ENCODE results near the gene AICDA.
A peak's percentile ranks its signal among the peaks of the same experiment; 100 is the strongest.

AICDA gene

DNA sequence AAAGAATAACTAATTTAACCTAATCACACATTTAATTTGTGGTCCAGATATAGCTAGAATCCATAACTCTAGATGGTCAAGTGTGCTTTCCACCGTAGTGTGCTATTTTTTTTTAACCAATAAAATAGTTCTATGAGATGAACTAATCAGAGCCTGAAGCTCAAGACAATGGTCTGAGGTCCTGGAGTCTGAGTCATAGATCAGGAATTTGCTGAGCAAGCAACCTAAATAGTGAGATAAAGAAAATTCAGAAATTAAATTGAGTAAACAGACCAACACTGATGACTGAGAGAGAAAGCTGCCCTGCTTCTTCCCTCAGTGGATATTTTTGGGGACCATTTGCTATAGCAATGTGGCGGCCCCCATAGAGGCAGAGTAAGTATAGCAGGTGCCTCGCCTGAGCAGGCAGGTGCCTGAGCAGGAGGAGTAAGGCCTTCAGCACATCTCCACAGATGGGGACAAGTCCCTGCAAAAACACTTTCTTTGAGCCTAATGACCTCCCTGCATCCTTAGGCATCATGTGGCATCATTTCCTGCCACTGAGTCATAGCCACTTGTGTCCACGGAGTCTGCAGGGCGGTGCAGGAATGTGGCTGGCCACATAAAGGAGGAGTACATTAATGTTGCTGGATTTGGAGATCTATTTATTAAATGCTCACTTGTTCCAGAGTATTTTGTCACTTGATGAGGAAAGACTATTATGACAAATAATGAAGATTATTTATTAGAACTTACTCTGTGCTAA, 58.0 kb downstream of the AICDA start:
- peak; percentile 45 for DNase-seq

DNA sequence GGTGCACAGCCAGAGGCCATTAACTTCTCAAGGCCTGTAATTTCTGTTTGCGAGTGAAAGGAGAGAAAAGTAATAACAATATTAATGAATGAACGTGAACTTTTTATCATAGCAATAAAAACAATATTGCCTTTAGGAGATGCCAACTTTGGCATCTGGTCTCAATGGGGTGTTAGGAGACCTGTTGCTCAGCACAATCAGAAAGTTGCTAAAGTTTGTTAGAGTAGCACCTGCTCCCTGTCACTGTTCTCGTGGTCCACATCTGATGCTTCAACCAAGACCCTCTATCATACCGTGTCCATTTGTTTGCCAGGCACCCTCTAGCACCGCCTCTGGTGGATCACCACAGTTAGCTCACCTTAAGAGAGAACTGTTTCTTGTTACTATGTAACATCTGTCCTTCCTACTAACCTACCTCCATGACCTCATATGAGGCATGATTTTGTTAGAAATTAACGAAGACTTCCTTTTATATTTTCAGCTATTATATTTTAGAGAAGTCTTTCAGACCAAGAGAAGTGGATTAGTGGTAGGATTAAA, 59.5 kb downstream of the AICDA start:
- DNase-seq = no peak
